IPS-18a (cell line): Measurements from ENCODE around the gene FLNB.

Experiments
- H3K27ac ChIP-seq: one replicate; pipeline ENCODE4 v1.5.1; 2013; ENCODE audit warnings: low read length
- H3K27me3 ChIP-seq: one replicate; pipeline ENCODE4 v1.6.1; 2013; ENCODE audit warnings: mild to moderate bottlenecking, low read length; ENCODE audit not compliant: control insufficient read depth, insufficient read depth
- H3K36me3 ChIP-seq: one replicate; pipeline ENCODE4 v1.6.1; 2013; ENCODE audit warnings: low read depth, low read length; ENCODE audit not compliant: control insufficient read depth
- H3K4me1 ChIP-seq: one replicate; pipeline ENCODE4 v1.6.1; 2013; ENCODE audit warnings: low read depth, low read length; ENCODE audit not compliant: control insufficient read depth
- H3K4me3 ChIP-seq: one replicate; pipeline ENCODE4 v1.5.1; 2013; ENCODE audit warnings: low read length
- H3K9ac ChIP-seq: one replicate; pipeline ENCODE4 v1.6.1; 2013; ENCODE audit warnings: mild to moderate bottlenecking, low read length, moderate library complexity
- H3K9me3 ChIP-seq: one replicate; pipeline ENCODE4 v1.6.1; 2013; ENCODE audit warnings: low read depth, low read length; ENCODE audit not compliant: control insufficient read depth

FLNB gene

GRCh38 chr3:58210761-58211460, 202.7 kb downstream of the FLNB start, which contains the start of gene DNASE1L3:
Gene DNASE1L3 (minus strand): TSS chr3:58210972. CDS start chr3:58210906, 66 bp downstream.
- Histone ChIP-seq H3K9ac (no peak within 1 kb of the TSS), H3K27ac (no peak within 1 kb of the TSS), H3K4me1 (no peaks in the 10 kb centered on the region), H3K36me3 (no peaks in the 10 kb centered on the region), H3K27me3 (no peaks in the 10 kb centered on the region), H3K9me3 (no peaks in the 10 kb centered on the region), H3K4me3 (no peak within 1 kb of the TSS)

GRCh38 chr3:58214484-58215316, 206.5 kb downstream of the FLNB start:
- no peak overlapping the region for H3K9ac ChIP-seq
- no peaks in the 10 kb centered on the region for H3K27me3 ChIP-seq
- no peak overlapping the region for H3K27ac ChIP-seq
- no peaks in the 10 kb centered on the region for H3K36me3 ChIP-seq
- no peaks in the 10 kb centered on the region for H3K4me1 ChIP-seq
- H3K4me3 ChIP-seq: no peak overlapping the region
- no peaks in the 10 kb centered on the region for H3K9me3 ChIP-seq

- H3K4me1 ChIP-seq: no peaks in the 10 kb centered on the region
- no peaks in the 10 kb centered on the region for H3K36me3 ChIP-seq
- H3K9ac ChIP-seq: no peak overlapping the region
- H3K4me3 ChIP-seq: no peak overlapping the region
- no peak overlapping the region for H3K27ac ChIP-seq
- H3K9me3 ChIP-seq: no peaks in the 10 kb centered on the region
- no peaks in the 10 kb centered on the region for H3K27me3 ChIP-seq
These were observed 207.2 kb downstream of the FLNB start for GRCh38 chr3:58215317-58216025.

- Histone ChIP-seq H3K9me3 (no peaks in the 10 kb centered on the region), H3K27ac (no peak overlapping the region), H3K4me3 (no peak overlapping the region), H3K9ac (no peak overlapping the region), H3K4me1 (no peaks in the 10 kb centered on the region), H3K27me3 (no peaks in the 10 kb centered on the region), H3K36me3 (no peaks in the 10 kb centered on the region)
These were observed 208.4 kb downstream of the FLNB start for GRCh38 chr3:58216496-58217195.

GRCh38 chr3:58217209-58217811, 209.1 kb downstream of the FLNB start:
- H3K4me3 ChIP-seq: peak overlapping the region; percentile 34
- H3K27ac ChIP-seq: no peak overlapping the region
- no peaks in the 10 kb centered on the region for H3K36me3 ChIP-seq
- H3K27me3 ChIP-seq: no peaks in the 10 kb centered on the region
- no peak overlapping the region for H3K9ac ChIP-seq
- no peaks in the 10 kb centered on the region for H3K9me3 ChIP-seq
- no peaks in the 10 kb centered on the region for H3K4me1 ChIP-seq

GRCh38 chr3:58218904-58219303, 210.7 kb downstream of the FLNB start:
- H3K4me1 ChIP-seq: no peaks in the 10 kb centered on the region

More at GRCh38 chr3:58218904-58219303, 210.7 kb downstream of the FLNB start:
- Histone ChIP-seq H3K27me3 (no peaks in the 10 kb centered on the region), H3K36me3 (no peaks in the 10 kb centered on the region), H3K27ac (no peak overlapping the region), H3K9ac (no peak overlapping the region), H3K9me3 (no peaks in the 10 kb centered on the region), H3K4me3 (no peak overlapping the region)
